MM.1S (cell line): ENCODE measurements around the gene NEURL1B.

ENCODE experiments used
- CTCF ChIP-seq: fragments of 300-600 bp; sonication (generic); IDR thresholded peaks from 2 replicates; pipeline ENCODE4 v1.5.1; 2016; ENCODE audit warnings: antibody characterized with exemption, low read length, mixed read lengths
- EZH2 ChIP-seq: fragments of 300-600 bp; sonication (generic); optimal IDR thresholded peaks from 2 replicates; pipeline ENCODE3; 2017; ENCODE audit warnings: low read depth, mild to moderate bottlenecking, antibody characterized with exemption, low read length, mixed read lengths

GRCh38 chr5:172725273-172725672, 84.2 kb downstream of the NEURL1B start:
- TF ChIP-seq CTCF = no peak
- no peak for TF ChIP-seq EZH2
